Measurements from ENCODE around the gene CAMK2B.

The CAMK2B gene

DNA sequence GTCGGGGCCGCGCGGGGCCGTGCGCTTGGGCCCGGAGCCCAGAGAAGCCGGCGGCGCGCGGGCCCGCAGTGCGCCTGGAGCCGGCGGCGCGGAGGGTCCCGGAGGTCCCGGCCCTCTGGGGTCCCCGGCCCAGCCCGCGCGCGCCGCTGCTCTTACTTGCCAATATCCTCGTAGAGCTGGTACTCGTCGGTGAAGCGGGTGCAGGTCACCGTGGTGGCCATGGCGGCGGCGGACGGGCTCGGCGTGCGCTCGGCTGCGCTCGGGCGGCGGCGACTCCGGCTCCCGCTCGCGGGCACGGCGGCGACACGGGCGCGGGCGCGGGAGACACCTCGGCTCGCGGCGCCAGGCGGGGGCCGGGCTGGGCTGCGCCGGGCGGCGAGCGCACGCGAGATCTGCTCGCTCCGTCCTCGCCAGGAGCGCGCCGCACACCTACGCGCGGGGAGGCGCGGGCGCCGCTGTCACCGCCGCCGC is at the start of gene CAMK2B:
CAMK2B (minus strand) TSS at position 394 of the 471 bp plus-strand sequence; CDS start at position 221, 173 bp downstream.
- no peak for DNase-seq (ENCODE audit: low read depth in 2 of 2)

DNA sequence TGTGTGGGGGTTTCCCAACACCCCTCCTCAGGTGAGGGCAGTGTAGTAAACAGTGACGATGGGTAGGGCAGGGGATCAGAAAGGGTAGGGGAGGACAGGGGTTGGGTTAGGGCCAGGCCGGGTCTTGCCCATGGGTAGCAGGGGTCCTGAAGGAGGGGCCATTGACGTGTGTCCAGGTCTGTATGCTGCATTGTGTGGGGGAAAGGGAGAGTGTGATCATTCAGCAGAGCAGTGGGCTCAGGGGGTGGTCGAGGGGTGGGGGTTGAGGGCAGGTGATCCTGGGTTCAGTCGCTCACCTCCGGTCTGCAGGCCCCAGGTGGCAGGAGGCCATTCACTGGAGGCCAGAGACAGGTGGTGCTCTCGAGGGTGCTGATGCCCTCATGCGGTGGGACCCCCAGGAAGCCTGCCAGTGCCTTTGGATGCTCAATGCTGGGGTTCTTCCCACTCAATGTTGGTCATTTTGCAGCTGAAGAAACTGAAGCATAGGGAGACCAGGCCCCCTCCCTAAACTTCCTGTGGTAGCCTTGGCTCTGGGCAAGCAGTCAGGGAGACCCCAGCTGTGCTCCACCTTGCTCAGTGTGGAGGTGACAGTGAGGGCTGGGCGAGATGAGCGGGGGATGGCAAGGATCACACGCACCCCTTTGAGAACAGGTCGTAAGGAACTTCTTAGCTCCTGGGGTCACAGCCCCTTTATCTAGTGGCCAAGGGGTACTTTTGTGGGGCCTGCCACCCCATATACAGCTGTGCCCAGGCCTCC is 48.8 kb upstream of the CAMK2B start:
- DNase-seq (ENCODE audit: low read depth in 2 of 2), result no peak

DNA sequence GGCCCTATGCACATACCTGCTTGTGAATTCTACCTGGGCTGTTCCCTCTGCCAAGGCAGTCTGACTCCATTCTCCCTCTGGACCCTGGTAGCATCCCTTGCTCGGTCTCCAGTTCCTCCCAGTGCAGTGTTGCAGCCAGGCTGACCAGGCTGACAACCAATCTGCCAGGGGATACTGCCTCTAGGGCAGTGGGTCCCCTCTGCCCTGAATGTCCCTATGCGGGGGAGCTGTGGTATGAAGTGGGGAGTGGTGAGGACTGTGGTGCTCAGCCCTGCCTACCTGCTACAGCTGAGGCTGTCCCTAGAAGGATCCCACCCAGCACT is 48.0 kb upstream of the CAMK2B start:
- no peak for DNase-seq (ENCODE audit: low read depth in 2 of 2)

DNA sequence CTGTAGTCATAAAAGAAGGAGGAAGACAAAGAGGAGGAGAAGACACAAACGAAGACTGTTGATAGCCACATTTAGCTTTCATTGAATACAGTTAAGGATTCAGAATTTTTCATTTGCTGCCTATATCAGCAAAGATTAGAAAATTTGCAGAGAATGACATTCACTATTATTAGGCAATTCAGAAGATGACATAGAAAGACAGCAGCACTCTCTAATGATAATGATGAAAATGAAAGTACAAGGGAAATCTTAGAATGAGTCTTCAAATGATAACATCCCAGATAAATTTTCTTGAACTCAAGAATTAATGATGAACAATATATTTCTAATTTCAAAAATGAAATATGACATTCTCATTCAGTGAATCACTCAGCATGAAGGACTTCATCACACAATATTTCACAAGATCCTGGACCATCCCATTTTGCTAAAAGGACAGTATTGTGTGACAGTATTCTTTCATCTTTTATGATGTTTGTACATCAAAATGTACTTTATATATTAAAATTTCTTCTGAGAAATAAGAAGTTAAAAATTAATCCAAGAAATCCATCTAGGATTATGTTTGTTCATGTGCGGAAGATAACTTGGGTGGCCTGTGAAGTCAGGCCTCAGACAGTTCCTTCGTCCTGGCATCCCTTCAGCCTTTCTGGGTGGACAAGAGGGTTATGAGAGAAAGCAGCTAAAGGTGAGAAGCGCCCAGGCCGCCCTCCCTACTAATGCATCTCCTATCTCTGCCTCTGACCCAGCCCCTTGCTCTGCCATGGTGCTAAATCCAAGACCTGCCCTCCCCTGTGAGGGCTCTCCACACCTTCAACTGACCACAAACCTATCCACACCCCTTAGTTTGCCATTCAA is 47.4 kb upstream of the CAMK2B start:
- DNase-seq (ENCODE audit: low read depth in 2 of 2), result no peak

DNA sequence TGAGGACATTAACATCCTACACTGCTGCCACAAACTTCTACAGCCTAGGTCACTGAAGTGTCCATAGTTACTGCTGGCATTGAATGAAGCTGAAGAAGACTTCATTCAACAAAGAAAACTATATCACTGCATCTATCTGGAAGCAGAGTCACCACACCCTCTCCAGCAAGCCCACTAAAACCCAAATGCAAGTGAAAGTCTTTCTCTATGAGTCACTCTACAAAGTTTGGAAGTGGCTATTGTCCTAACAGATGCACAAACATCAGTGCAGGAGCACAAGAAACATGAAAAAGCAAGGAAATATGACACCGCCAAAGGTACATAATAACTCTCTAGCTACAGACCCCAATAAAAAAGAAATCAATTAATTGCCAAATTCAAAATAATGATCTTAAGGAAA is 43.5 kb upstream of the CAMK2B start:
- DNase-seq (ENCODE audit: low read depth in 2 of 2), result no peak

DNA sequence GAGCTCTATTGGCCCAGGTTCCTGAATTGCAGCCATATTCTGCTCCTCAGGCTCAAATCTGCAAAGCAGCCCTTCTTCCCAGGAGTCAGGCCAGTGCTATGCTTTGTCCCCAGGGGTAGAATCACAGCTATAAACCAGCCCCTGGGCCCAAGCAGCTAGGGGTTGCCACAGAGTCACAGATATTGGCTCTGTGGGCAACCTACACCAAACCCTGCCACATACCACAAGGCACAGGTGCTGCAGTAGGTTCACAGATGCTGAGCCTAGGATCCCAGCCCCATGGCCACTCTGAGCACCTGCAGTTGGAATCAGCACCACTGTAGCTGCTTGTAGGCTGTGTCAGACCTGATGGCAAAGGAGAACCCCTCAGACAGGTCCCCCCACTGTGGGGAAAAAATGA is 43.1 kb upstream of the CAMK2B start:
- no peak for DNase-seq (ENCODE audit: low read depth in 2 of 2)

DNA sequence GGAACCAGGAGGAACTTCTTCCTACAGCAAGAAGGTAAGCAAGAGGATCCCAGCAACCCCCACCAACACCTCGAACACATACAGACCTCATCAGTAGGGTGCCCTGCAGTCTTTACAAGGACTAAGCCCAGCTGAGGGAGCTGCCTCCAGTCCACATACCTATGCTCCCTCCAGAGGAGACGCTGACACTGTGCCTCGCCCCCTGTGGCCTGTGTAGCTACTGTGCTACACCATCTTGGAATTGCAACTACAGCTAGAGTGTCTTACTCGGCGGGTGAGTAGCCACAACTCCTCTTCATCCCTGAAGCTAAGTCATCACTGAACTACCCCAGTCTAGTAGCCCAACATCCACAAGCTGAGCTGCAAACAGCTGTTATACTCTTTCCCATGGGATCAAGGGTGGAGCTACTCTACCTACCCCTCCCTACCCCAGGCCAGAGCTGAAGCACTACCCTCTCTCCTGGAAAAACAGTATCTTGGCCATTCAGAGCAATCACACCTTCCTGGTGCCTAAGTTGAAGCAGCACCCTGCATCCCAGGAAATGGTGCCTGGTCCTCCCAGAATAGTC is 42.2 kb upstream of the CAMK2B start:
- DNase-seq (ENCODE audit: low read depth in 2 of 2), result no peak

DNA sequence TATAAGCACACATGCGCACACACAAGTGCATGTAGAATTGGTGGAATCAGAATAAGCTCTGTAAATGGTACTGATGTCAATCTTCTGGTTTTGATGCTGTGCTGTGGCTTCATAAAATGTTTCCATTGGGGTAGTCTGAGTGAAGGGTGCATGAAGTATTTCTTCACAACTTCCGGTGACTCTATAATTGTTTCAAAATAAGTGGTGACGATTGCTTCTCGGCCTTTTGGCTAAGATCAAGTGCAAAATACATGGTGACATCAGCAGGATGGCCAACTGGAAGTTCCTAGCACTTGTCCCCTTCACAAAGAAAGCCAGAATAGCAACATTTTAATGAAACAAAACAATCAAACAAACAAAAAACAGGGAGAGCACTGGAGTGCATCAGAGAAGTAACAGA is 41.6 kb upstream of the CAMK2B start:
- no peak for DNase-seq (ENCODE audit: low read depth in 2 of 2)

DNA sequence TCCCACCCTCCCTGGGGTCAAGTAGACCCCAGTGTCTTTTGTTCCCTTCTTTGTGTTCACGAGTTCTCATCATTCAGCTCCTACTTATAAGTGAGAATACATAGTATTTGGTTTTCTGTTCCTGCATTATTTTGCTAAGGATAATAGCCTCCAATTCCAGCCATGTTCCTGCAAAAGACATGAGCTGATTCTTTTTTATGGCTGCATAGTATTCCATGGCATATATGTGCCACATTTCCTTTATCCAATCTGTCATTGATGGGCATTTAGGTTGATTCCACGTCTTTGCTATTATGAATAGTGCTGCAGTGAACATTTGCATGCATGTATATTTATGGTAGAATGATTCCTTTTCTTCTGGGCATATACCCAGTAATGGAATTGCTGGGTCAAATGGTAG is 28.3 kb upstream of the CAMK2B start:
- no peak for DNase-seq (ENCODE audit: low read depth in 2 of 2)

DNA sequence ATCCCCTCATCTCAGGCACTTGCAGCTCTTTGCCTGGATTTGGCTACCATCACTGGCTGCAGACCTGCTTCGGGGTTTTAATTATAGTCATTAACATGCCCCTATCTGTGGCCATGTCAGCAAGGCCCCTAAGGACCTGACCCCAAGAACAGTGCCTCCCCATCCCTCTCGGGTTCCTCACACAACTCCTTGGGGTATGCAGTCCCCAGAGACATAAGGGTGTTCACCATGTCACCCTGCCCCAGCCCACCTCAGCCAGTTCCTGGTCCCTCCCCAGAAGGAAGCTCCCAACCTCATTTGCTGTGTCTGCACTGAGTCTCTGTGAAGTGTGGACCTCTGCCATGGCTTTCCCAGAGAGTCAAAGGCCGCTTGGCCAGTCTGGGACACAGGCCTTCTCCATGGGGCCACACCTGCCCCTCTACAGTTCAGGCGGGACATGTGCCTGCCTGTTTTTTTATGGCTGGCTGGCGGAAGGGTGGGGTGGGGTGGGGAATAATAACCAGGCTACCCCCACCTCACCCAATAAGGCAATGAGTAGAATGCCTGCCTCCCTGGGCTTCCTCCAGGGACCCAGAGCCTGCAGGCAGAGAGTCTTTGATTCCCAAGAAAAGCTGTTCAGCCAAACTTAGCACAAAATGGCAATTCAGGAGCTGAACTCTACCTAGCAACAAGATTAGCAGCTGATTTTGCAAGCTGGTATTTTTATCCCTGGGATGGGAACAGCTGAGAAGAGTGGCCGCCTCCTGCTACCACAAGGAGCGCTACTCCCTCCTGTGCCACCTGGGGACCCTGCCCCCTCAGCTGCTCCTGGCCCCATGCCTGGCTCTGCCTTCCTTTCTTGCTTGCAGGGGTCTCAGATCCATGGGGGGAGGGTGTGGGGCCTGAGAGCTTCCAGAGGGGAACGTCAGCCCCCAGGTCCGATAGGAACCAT is 23.7 kb upstream of the CAMK2B start:
- no peak for DNase-seq (ENCODE audit: low read depth in 2 of 2)

DNA sequence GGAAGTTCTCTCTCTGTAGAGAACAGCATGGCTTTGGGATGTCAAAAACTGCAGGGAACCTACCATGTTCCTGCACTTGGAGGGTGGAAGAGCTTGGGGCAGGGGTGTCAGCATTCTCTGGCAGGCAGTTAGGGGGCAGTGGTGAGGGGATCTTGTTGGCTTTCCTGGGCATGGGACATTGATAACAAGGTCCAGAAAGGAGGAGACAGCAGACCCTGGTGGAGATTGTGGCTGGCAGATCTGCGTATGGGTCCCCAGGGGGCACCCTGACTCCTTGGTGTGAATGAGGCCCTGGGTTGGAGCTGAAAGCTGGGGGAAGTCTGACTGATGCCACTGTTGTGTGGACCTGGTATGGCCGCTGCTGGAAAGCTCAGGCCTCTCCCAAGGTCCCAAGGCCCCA is 22.9 kb upstream of the CAMK2B start:
- no peak for DNase-seq (ENCODE audit: low read depth in 2 of 2)

DNA sequence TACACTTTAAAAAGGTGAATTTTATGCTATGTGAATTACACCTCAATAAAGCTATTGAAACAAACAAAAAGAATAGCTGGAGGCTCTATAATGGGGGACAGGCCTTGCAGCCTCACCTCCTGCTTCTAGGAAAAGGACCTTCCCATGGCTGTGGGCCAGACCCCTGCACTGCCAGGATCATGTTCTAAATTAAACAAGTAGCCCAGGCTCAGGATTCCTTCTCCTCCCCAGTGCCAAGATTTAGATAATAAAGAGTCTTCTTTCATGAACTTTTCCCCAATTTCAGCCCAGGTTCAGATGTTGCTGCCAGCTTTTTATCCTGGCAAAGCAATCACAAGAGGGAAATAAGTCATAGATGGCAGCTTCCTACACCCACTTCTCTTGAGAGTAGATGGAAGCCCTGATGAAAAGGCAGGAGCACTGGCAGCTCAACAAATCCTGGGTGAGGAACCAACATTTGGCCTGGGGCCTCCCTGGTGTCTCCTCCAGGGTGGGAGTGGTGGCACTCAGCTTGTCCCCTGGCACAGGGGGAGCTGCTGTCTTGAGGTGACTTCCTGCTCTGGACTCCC is 22.2 kb upstream of the CAMK2B start:
- no peak for DNase-seq (ENCODE audit: low read depth in 2 of 2)

DNA sequence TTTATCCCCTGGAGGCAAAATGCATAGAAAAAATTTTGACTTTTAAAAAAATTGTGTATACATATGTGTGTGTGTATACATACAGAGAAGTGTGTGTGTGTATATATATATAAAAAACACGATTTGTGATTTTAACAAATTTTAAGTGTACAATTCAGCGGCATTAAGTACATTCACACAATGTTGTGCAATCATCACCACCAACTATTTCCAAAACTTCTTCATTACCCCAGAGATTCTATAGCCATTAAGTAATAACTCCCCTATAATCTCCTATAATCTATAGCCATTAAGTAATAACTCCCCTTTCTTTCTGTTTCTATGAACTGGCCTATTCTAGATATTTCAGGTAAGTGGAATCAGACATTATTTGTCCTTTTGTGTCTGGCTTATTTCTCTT is 20.7 kb upstream of the CAMK2B start:
- DNase-seq (ENCODE audit: low read depth in 2 of 2), result no peak

DNA sequence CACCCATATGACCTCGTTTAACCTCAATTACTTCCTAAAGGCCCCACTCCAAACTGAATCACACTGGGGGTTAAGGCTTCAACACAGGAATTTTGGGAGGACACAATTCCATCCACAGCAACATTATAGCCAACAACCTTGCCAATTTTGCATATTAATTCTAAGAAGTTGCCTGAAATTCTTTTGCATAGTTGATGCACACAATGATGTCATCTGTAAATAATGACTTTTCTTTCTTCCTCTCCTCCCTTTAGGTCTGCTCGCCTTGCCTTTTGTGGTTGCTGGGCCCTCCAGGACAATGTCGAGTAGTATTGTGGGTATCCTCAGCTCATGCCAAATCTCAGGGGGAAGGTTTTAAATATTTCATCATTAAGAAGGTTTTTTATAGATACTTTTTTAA is 16.0 kb upstream of the CAMK2B start:
- DNase-seq (ENCODE audit: low read depth in 2 of 2), result no peak

DNA sequence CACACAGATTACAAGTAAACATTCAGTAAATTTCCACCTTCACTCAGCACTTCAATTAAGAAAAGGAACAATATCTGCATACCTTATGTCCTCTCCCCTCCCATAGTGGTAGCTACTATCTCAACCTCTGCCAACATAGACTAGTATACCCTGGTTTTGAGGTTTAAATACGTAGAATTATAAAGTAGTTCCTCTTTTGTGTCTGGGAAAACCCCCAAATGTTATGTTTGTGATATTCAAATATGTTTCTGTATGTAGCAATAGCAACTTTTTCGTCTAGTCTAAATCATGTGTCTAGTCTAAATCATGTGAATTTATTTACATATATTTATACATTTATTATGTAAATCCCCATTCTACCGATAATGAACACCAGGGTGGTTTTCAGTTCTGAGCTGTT is 13.2 kb upstream of the CAMK2B start:
- DNase-seq (ENCODE audit: low read depth in 2 of 2), result no peak

DNA sequence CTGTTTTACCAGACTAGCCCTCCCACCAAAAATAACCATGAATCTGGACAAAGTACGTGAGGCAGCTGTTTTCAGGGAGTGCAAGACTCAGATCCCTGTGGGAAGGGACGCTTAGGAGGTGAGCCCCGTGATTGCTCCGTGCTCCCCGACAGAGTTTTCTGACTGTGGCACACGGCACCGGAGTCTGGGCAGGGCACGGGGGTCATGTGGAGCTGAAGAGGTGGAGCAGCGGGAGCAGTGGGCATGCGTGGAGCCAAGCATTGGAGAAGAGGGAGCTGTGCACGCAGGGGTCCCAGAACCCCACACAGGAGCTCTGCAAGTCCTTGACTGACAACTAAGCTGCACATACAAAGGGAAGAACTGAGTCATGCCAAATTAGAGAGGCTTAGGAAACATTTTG is 11.1 kb upstream of the CAMK2B start:
- no peak for DNase-seq (ENCODE audit: low read depth in 2 of 2)

DNA sequence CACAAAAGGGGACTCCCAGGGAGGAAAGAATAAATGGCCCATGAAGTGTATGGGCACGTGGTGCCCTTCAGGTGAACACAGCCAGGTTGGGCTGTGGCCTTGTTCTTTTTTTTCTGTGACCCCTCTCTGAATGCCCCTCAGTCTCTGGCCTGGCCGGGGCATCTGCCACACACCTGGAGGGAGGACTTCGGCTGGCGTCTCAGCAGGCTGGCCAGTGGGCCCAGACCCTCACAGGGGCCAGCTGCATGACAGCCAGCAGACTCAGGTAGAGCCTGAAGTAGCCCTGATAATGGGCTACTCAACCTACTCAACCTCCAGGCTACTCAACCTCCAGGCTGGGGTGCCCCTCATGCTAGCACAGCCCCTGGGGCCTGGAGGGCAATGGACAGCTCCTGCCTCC is 9.8 kb upstream of the CAMK2B start:
- DNase-seq (ENCODE audit: low read depth in 2 of 2), result no peak

DNA sequence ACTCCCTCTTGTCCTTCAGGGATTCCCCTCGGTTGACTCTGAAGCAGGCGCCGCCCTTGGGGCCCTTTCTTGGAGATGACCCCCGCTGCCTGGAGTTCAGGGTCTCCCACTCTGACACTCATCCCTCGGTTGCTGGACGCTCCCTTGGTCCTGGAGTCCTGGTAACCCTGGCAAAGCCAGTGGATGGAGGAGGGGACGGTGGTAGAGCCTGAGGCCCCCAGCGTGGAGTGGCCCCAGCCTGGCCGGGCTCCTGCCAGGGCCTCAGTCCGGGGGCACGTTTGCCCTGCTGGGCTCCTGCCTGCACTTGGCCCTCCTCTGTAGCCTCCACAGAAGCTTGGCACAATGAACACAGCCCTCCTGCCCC is 9.3 kb upstream of the CAMK2B start:
- DNase-seq (ENCODE audit: low read depth in 2 of 2), result no peak

DNA sequence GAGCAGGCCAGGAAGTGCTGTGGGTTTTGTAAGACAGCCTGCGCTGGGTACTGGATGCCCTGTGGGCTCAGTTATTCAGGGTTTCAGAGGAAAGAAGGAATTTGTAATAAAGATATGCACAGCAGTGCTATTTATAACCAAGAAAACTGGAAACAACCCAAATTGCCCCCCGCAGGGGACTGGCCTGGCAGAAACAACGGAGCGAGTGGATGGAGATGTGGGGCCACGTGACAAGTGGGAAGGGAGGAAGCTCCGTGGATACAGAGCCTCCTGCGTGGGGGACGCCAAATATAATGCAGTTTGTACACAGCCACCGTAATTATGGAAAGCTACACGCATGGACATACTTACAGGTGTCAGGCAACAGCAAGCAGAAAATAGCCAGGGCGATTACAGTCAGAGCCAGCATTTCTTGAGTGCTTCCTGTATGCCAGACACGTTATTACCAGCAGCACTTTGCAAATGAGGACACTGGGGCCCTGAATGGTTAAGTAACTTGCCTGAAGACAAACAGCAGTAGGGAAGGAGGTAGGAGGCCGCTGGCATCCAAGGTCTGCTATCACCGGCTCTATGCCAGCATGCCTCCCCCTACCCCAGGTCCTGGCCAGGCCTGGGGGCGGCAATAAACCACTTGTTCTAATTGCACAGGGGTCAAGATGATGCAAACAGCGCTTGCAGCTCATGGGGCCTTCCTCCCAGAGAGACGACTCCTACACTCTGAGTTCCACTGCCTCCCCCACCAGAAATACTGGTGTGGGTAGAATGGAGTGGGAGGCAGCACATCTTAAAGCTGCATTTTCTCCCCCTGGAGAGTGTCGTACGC is 8.7 kb upstream of the CAMK2B start:
- no peak for DNase-seq (ENCODE audit: low read depth in 2 of 2)

DNA sequence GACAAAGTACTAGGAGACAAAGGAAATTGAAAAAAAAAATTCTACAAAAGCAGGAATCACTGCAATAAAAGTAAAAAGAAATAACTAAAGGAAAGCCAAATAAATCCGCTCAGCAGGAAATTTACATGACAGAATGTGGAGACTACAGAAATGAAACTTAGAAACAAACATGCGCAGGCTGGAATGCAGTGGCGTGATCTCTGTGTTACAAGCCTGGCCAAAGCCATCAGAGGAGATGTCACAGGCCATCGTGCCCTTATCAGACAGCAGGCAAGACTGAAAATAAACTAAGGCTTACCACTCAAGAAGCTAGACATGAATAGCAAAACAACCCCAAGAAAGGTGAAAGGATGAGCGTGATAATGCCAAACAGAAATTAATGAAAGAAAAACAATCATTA is 6.3 kb upstream of the CAMK2B start:
- no peak for DNase-seq (ENCODE audit: low read depth in 2 of 2)

DNA sequence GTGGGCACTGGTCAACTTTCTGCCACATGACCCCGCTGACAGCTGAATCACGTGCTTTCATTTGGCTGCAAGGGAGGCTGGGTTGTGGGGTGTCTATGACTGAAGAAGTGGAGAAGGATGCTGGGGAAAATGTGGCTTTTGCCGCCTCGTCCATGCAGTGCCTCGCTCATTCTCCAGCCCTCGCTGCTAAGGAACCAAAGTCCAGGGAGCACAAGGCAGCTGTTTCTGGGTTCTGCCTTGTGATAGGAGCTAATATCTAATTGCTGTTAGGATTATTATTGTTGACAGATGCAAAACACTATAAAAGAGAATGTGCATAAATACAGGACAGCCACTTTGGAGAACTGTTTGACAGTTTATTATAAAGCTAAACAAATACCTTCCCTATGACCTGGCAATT is 4.9 kb upstream of the CAMK2B start:
- DNase-seq (ENCODE audit: low read depth in 2 of 2), result no peak
